Stimulated activated CD8-positive, alpha-beta memory T cell treated with anti-CD3 and anti-CD28 coated beads, Interleukin-7, amount 100 ng/mL, for 1 hour (primary cell): ENCODE data around the gene WASF2.
"Not testable (repeated sequence)": the region's sequence is repeated elsewhere in the genome, so short reads cannot be mapped to it uniquely, and the experiment has no call there.

Experiments
- DNase-seq, 2 donors: peaks; one replicate each; pipeline ENCODE4 v3.0.0-alpha.2; 2020; ENCODE audit warnings: low read depth in 2 of 2

WASF2 gene

GRCh38 chr1:27496604-27497155 is 6.7 kb upstream of the WASF2 start:
- no peak for DNase-seq

- no peak for DNase-seq
These were observed 2.8 kb upstream of the WASF2 start for GRCh38 chr1:27492796-27493195.

GRCh38 chr1:27491748-27492700 is 2.1 kb upstream of the WASF2 start:
- DNase-seq, result no peak

- no peak for DNase-seq
These were observed 430 bp downstream of the WASF2 start for GRCh38 chr1:27489501-27489972.

- DNase-seq, result no peak
These were observed 1.7 kb downstream of the WASF2 start for GRCh38 chr1:27487966-27488884.

- no peak for DNase-seq
These were observed 4.6 kb downstream of the WASF2 start for GRCh38 chr1:27485363-27485762.

- DNase-seq, result no peak
These were observed 6.3 kb downstream of the WASF2 start for GRCh38 chr1:27483659-27484058.

GRCh38 chr1:27481994-27482620 is 7.9 kb downstream of the WASF2 start:
- DNase-seq, result no peak

- DNase-seq, result no peak
These were observed 11.9 kb downstream of the WASF2 start for GRCh38 chr1:27478098-27478497.

GRCh38 chr1:27476237-27476636 is 13.7 kb downstream of the WASF2 start:
- no peak for DNase-seq

GRCh38 chr1:27475720-27476119 is 14.2 kb downstream of the WASF2 start:
- no peak for DNase-seq

- no peak for DNase-seq
These were observed 16.2 kb downstream of the WASF2 start for GRCh38 chr1:27473755-27474154.

GRCh38 chr1:27472098-27472497 is 17.9 kb downstream of the WASF2 start:
- not testable (repeated sequence) for DNase-seq

GRCh38 chr1:27471477-27471876 is 18.5 kb downstream of the WASF2 start:
- DNase-seq, result no peak

- DNase-seq, result no peak
These were observed 20.6 kb downstream of the WASF2 start for GRCh38 chr1:27469334-27469733.

GRCh38 chr1:27468378-27468777 is 21.6 kb downstream of the WASF2 start:
- not testable (repeated sequence) for DNase-seq

- no peak for DNase-seq
These were observed 24.9 kb downstream of the WASF2 start for GRCh38 chr1:27464926-27465647.

- DNase-seq, result not testable (repeated sequence)
These were observed 26.1 kb downstream of the WASF2 start for GRCh38 chr1:27463916-27464315.

GRCh38 chr1:27458521-27458920 is 31.4 kb downstream of the WASF2 start:
- DNase-seq, result not testable (repeated sequence)

- peak in 1 of 2 donors; percentile 5 for DNase-seq
These were observed 34.7 kb downstream of the WASF2 start for GRCh38 chr1:27455139-27455811.
